H9 (cell line): ENCODE data around the gene GSTO2. TPM values are rescaled to one million over a fixed set of nuclear protein-coding genes. Genes with fewer than 3 reads are reported as not detected.
A peak's percentile ranks its signal among the peaks of the same experiment; 100 is the strongest.

Experiments used
- DNase-seq: peaks from one replicate; pipeline ENCODE4 v3.0.0-alpha.2; 2017
- H2AFZ ChIP-seq: one replicate; pipeline ENCODE4 v1.6.1; 2013; ENCODE audit warnings: mild to moderate bottlenecking, low read length, control low read depth, moderate library complexity
- H2AK5ac ChIP-seq: 2 replicates; pipeline ENCODE4 v1.6.1; 2013; ENCODE audit warnings: low read length, control low read depth, mixed read lengths; ENCODE audit not compliant: insufficient read length
- H2BK120ac ChIP-seq: one replicate; pipeline ENCODE4 v1.6.1; 2013; ENCODE audit warnings: low read depth, mild to moderate bottlenecking, low read length, control low read depth, inconsistent platforms; ENCODE audit not compliant: poor library complexity, severe bottlenecking
- H2BK12ac ChIP-seq: 2 replicates; pipeline ENCODE4 v1.6.1; 2013; ENCODE audit warnings: low read length, control low read depth, mixed read lengths, low read depth; ENCODE audit not compliant: insufficient read length
- H2BK15ac ChIP-seq: 2 replicates; pipeline ENCODE4 v1.6.1; 2013; ENCODE audit warnings: low read depth, low read length, control low read depth
- H2BK20ac ChIP-seq: one replicate; pipeline ENCODE4 v1.6.1; 2013; ENCODE audit warnings: low read depth, mild to moderate bottlenecking, low read length, control low read depth, inconsistent platforms; ENCODE audit not compliant: poor library complexity, severe bottlenecking
- H2BK5ac ChIP-seq: 2 replicates; pipeline ENCODE4 v1.6.1; 2013; ENCODE audit warnings: low read length, control low read depth, mixed read lengths; ENCODE audit not compliant: insufficient read length
- H3K14ac ChIP-seq: 2 replicates; pipeline ENCODE4 v1.6.1; 2013; ENCODE audit warnings: low read length, control low read depth; ENCODE audit not compliant: insufficient read depth
- H3K18ac ChIP-seq: 2 replicates; pipeline ENCODE4 v1.6.1; 2013; ENCODE audit warnings: low read depth, mild to moderate bottlenecking, mixed read lengths, low read length, control low read depth; ENCODE audit not compliant: insufficient read length
- H3K23ac ChIP-seq: 2 replicates; pipeline ENCODE4 v1.6.1; 2013; ENCODE audit warnings: low read length, control low read depth, mixed read lengths, low read depth; ENCODE audit not compliant: insufficient read length
- H3K23me2 ChIP-seq: 2 replicates; pipeline ENCODE4 v1.6.1; 2013; ENCODE audit warnings: low read depth, mild to moderate bottlenecking, mixed read lengths, low read length, control low read depth; ENCODE audit not compliant: insufficient read length, poor library complexity, severe bottlenecking
- H3K27ac ChIP-seq: 2 replicates; pipeline ENCODE4 v1.5.1; 2013; ENCODE audit warnings: low read length, control low read depth, mixed read lengths, low read depth; ENCODE audit not compliant: insufficient read length
- H3K27me3 ChIP-seq: 2 replicates; pipeline ENCODE4 v1.6.1; 2013; ENCODE audit warnings: low read length, control low read depth, inconsistent platforms; ENCODE audit not compliant: insufficient read depth
- H3K4ac ChIP-seq: 2 replicates; pipeline ENCODE4 v1.6.1; 2013; ENCODE audit warnings: low read depth, mild to moderate bottlenecking, control low read depth, inconsistent platforms, low read length, moderate library complexity
- H3K4me1 ChIP-seq: 2 replicates; pipeline ENCODE4 v1.6.1; 2013; ENCODE audit warnings: low read length, control low read depth, inconsistent platforms; ENCODE audit not compliant: insufficient read depth
- H3K4me2 ChIP-seq: 2 replicates; pipeline ENCODE4 v1.6.1; 2013; ENCODE audit warnings: low read length, control low read depth, mixed read lengths; ENCODE audit not compliant: insufficient read length, insufficient read depth
- H3K56ac ChIP-seq: 2 replicates; pipeline ENCODE4 v1.6.1; 2013; ENCODE audit warnings: low read depth, mild to moderate bottlenecking, mixed read lengths, low read length, control low read depth; ENCODE audit not compliant: insufficient read length
- H3K79me1 ChIP-seq: 2 replicates; pipeline ENCODE4 v1.6.1; 2013; ENCODE audit warnings: low read depth, mild to moderate bottlenecking, moderate library complexity, low read length, control low read depth, inconsistent platforms; ENCODE audit not compliant: insufficient read depth, poor library complexity, severe bottlenecking
- H3K79me2 ChIP-seq: 2 replicates; pipeline ENCODE4 v1.6.1; 2013; ENCODE audit warnings: low read length, control low read depth, inconsistent platforms; ENCODE audit not compliant: insufficient read depth
- H3K9ac ChIP-seq: 2 replicates; pipeline ENCODE4 v1.6.1; 2013; ENCODE audit warnings: low read length, control low read depth, mixed read lengths; ENCODE audit not compliant: insufficient read length; ENCODE audit errors: extremely low read depth
- H3K9me3 ChIP-seq: one replicate; pipeline ENCODE4 v1.6.1; 2013; ENCODE audit warnings: low read depth, low read length, inconsistent platforms; ENCODE audit not compliant: control insufficient read depth
- H3T11ph ChIP-seq: one replicate; pipeline ENCODE4 v1.6.1; 2013; ENCODE audit warnings: mild to moderate bottlenecking, low read length, control low read depth, inconsistent platforms
- H4K20me1 ChIP-seq: one replicate; pipeline ENCODE4 v1.6.1; 2013; ENCODE audit not compliant: control insufficient read depth, insufficient read length, insufficient read depth
- H4K5ac ChIP-seq: 2 replicates; pipeline ENCODE4 v1.6.1; 2013; ENCODE audit warnings: low read depth, mild to moderate bottlenecking, mixed read lengths, low read length, control low read depth; ENCODE audit not compliant: insufficient read length
- H4K8ac ChIP-seq: replicated peaks from 2 replicates; pipeline ENCODE4 v1.6.1; 2013; ENCODE audit warnings: low read length, control low read depth, mixed read lengths, low read depth; ENCODE audit not compliant: insufficient read length
- H4K91ac ChIP-seq: 2 replicates; pipeline ENCODE4 v1.6.1; 2013; ENCODE audit warnings: low read depth, mild to moderate bottlenecking, moderate library complexity, mixed read lengths, low read length, control low read depth; ENCODE audit not compliant: insufficient read length
- H3K27ac Mint-ChIP-seq, 3 experiments: 2 replicates in 2 of 3; 3 replicates in 1 of 3; pipeline ENCODE4 v1.8.0; 2020 to 2021; ENCODE audit warnings: mixed read lengths in 3 of 3, mild to moderate bottlenecking in 1 of 3, moderate library complexity in 1 of 3
- H3K27me3 Mint-ChIP-seq: 2 replicates; pipeline ENCODE4 v1.8.0; 2021; ENCODE audit warnings: low read depth, mild to moderate bottlenecking, moderate library complexity, mixed read lengths
- H3K36me3 Mint-ChIP-seq, 3 experiments: 2 replicates in 2 of 3; 3 replicates in 1 of 3; pipeline ENCODE4 v1.8.0; 2020 to 2021; ENCODE audit warnings: low read depth in 3 of 3, mixed read lengths in 3 of 3; ENCODE audit not compliant: insufficient read depth in 1 of 3
- H3K4me1 Mint-ChIP-seq, 2 experiments: 2 replicates each; pipeline ENCODE4 v1.8.0; 2020; ENCODE audit warnings: mixed read lengths in 2 of 2
- H3K4me3 Mint-ChIP-seq, 2 experiments: 2 replicates in 1 of 2; 3 replicates in 1 of 2; pipeline ENCODE4 v1.8.0; 2020 to 2021; ENCODE audit warnings: mild to moderate bottlenecking in 2 of 2, mixed read lengths in 2 of 2, moderate library complexity in 1 of 2
- H3K9me3 Mint-ChIP-seq, 2 experiments: 2 replicates in 1 of 2; 3 replicates in 1 of 2; pipeline ENCODE4 v1.8.0; 2020; ENCODE audit warnings: mild to moderate bottlenecking in 2 of 2, mixed read lengths in 2 of 2, moderate library complexity in 1 of 2
- WGBS: extraction: QIAGEN DNeasy Blood & Tissue Kit; methylation state at CpG from one replicate; pipeline ENCODE4 v1.1.7; 2013; ENCODE audit warnings: missing lambda C conversion rate, low lambda C conversion rate, mixed read lengths; ENCODE audit not compliant: insufficient read length; ENCODE audit errors: extremely low coverage; 5-methylcytosine and 5-hydroxymethylcytosine counted together
- total RNA-seq: library from RNA; stranded (reverse); gene quantifications from 2 replicates; pipeline ENCODE4 v1.2.1, GENCODE V29; 2021
- TF ChIP-seq, protein P1 (sequence below): fragments of 200-600 bp; sonication (generic); conservative IDR thresholded peaks from 3 replicates; pipeline ENCODE4 v1.8.0; 2021; ENCODE audit warnings: antibody characterized with exemption, mild to moderate bottlenecking

GSTO2 gene
- total RNA-seq, 1 experiment from 2014 or later = 14.5 TPM

DNA sequence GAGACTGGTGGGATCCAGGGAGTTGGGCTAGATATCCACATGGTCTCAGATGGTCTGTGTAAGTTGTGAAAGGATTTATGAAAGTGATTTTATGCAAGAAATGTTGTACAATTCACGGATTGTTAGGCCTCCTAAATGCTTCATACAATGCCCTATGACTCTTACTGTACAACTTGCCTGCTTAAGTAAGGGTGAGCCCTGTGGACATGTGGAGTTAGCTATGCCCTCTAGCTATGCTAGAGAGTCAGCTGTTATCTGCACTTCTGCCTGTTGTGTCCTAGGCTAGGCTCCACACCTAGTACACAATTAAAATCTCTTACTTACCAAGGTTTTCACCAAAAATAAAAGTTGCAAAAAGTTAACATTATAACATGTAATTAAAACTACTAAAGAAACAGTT lies 35.2 kb upstream of the GSTO2 start:
- Histone ChIP-seq H3K79me1 (no peaks in the 10 kb centered on the region), H2AFZ (no peak overlapping the region), H3K27ac (no peak overlapping the region), H3K23me2 (peaks cover 8% of the 10 kb centered on the region), H2BK15ac (no peak overlapping the region), H2AK5ac (no peak overlapping the region), H3K18ac (no peak overlapping the region), H3K9me3 (no peaks in the 10 kb centered on the region), H3K56ac (no peak overlapping the region), H3K4ac (no peak overlapping the region), H4K91ac (no peak overlapping the region), H3T11ph (no peak overlapping the region), H2BK5ac (no peak overlapping the region), H3K27me3 (no peaks in the 10 kb centered on the region), H4K20me1 (no peaks in the 10 kb centered on the region), H2BK20ac (no peak overlapping the region), H3K4me1 (no peaks in the 10 kb centered on the region), H3K23ac (no peak overlapping the region), H3K4me2 (no peak overlapping the region), H2BK12ac (no peak overlapping the region), H3K79me2 (no peaks in the 10 kb centered on the region), H4K5ac (no peak overlapping the region), H3K14ac (no peak overlapping the region), H3K9ac (no peak overlapping the region), H4K8ac (no peak overlapping the region), H2BK120ac (no peak overlapping the region)
- Mint-ChIP-seq H3K9me3 (peaks cover 15 to 19% of the 10 kb centered on the region in 2 experiments), H3K27me3 (no peaks in the 10 kb centered on the region; the same call in 1 of the 2 replicates), H3K4me3 (no peak overlapping the region), H3K36me3 (peaks cover 4 to 5% (median 5%) of the 10 kb centered on the region in 3 experiments; a peak in 6 of 7 replicates), H3K4me1 (peaks cover 8 to 10% of the 10 kb centered on the region in 2 experiments; a peak in 3 of 4 replicates), H3K27ac (peak overlapping the region in 1 of 3 experiments; percentile 8; a peak in 1 of 7 replicates)
- no peak for DNase-seq
- TF ChIP-seq, protein P1, sequence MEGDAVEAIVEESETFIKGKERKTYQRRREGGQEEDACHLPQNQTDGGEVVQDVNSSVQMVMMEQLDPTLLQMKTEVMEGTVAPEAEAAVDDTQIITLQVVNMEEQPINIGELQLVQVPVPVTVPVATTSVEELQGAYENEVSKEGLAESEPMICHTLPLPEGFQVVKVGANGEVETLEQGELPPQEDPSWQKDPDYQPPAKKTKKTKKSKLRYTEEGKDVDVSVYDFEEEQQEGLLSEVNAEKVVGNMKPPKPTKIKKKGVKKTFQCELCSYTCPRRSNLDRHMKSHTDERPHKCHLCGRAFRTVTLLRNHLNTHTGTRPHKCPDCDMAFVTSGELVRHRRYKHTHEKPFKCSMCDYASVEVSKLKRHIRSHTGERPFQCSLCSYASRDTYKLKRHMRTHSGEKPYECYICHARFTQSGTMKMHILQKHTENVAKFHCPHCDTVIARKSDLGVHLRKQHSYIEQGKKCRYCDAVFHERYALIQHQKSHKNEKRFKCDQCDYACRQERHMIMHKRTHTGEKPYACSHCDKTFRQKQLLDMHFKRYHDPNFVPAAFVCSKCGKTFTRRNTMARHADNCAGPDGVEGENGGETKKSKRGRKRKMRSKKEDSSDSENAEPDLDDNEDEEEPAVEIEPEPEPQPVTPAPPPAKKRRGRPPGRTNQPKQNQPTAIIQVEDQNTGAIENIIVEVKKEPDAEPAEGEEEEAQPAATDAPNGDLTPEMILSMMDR = no peak
- no CpG with 5 or more reads among the region's 1 CpG for WGBS
